Measurements from ENCODE around the gene IRF1. TPM values are rescaled to one million over a fixed set of nuclear protein-coding genes. Genes with fewer than 3 reads are reported as not detected.

The IRF1 gene
- total RNA-seq, 2 donors from 2014 or later: 12.2 to 15.5 TPM

DNA sequence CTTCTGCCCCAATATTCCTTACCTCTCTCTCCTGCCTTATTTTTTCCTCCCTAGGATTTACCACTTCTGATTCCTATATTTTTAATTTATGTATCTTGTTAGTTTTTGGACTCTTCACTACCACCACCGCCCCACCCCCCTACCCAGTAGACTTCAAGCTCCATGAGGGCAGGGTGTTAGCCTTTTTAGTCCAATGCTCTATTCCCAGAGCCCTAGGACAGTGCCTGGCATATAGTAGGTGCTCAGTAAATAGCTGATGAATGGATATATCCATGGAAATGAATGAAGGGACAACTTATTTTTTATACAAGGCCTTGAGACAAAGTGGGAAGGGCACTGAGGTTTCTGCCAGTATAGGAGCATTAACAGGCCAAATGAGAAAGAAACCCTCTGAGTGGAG lies 41.5 kb downstream of the IRF1 start:
- no peaks in the 10 kb centered on the region for H3K27me3 ChIP-seq
- H3K4me1 ChIP-seq: peaks cover 24% of the 10 kb centered on the region
- no peak overlapping the region for H3K27ac ChIP-seq
- TF ChIP-seq POLR2A (IDR thresholded peaks at IDR 0.05): no peak
- no peak for TF ChIP-seq CTCF (IDR thresholded peaks at IDR 0.05)
- no peaks in the 10 kb centered on the region for H3K36me3 ChIP-seq (replicated peaks in 1 of 2; ENCODE audit: insufficient read depth in 1 of 2, low read depth in 2 of 2)
- 89 to 94% methylated on average over 1 of the region's 1 CpG for WGBS, 2 donors
- no peak overlapping the region for H3K4me3 ChIP-seq
- ATAC-seq (no peak), DNase-seq (no peak)
- H3K9me3 ChIP-seq: no peaks in the 10 kb centered on the region
- intact Hi-C loops (cut with DNase I): no loop called here

- TF ChIP-seq POLR2A (IDR thresholded peaks at IDR 0.05) (no peak), CTCF (IDR thresholded peaks at IDR 0.05) (no peak)
- Histone ChIP-seq H3K9me3 (no peaks in the 10 kb centered on the region), H3K27ac (peak overlapping the region in 2 of 4 donors; percentile 40 to 42), H3K36me3 (replicated peaks in 1 of 2; ENCODE audit: insufficient read depth in 1 of 2, low read depth in 2 of 2) (no peaks in the 10 kb centered on the region), H3K4me1 (peaks cover 24% of the 10 kb centered on the region), H3K27me3 (no peaks in the 10 kb centered on the region), H3K4me3 (no peak overlapping the region)
- intact Hi-C loops (cut with DNase I): no loop called here
- ATAC-seq (no peak), DNase-seq (no peak)
- 64 to 94% methylated on average over 2 of the region's 2 CpGs for WGBS, 2 donors
These were observed 43.4 kb downstream of the IRF1 start for GRCh38 chr5:132447196-132447595.

DNA sequence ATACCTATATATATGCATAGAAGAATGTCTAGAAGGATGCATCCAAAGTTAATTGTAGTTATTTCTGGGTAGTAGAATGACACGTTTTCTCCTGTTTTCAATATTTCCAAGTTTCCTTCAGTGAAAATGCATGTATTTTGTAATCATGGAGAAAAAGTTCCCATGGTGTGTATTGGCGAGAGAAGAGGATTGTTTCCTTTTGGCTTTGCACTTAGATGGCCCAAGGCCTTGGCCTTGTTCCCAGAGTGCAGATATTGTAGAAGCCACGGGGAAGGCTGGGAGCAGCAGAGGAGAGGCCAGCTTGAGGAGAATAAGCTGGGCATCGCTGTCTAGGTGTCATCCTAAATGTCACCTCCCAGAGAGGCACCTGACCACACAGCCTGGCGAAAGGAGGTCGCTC lies 44.0 kb downstream of the IRF1 start:
- TF ChIP-seq POLR2A (IDR thresholded peaks at IDR 0.05) (no peak), CTCF (IDR thresholded peaks at IDR 0.05) (no peak)
- 31 to 41% methylated on average over 6 of the region's 6 CpGs for WGBS, 2 donors
- peak; percentile 85 for ATAC-seq
- Histone ChIP-seq H3K27ac (peak overlapping the region in 3 of 4 donors; percentile 33 to 42 (median 40)), H3K9me3 (no peaks in the 10 kb centered on the region), H3K27me3 (no peaks in the 10 kb centered on the region), H3K36me3 (replicated peaks in 1 of 2; ENCODE audit: insufficient read depth in 1 of 2, low read depth in 2 of 2) (no peaks in the 10 kb centered on the region), H3K4me1 (peaks cover 24% of the 10 kb centered on the region), H3K4me3 (no peak overlapping the region)
- intact Hi-C loops (cut with DNase I): no loop called here
- peak; percentile 74 to 87 (median 84) for DNase-seq

- Histone ChIP-seq H3K27ac (peak overlapping the region in 3 of 4 donors; percentile 8 to 40 (median 22)), H3K36me3 (replicated peaks in 1 of 2; ENCODE audit: insufficient read depth in 1 of 2, low read depth in 2 of 2) (no peaks in the 10 kb centered on the region), H3K27me3 (no peaks in the 10 kb centered on the region), H3K4me3 (no peak overlapping the region), H3K9me3 (no peaks in the 10 kb centered on the region), H3K4me1 (peaks cover 24% of the 10 kb centered on the region)
- WGBS, 2 donors: 74 to 75% methylated on average over 1 to 3 of the region's 3 CpGs
- intact Hi-C loops (cut with DNase I): no loop called here
- no peak for ATAC-seq
- no peak for TF ChIP-seq POLR2A (IDR thresholded peaks at IDR 0.05)
- DNase-seq: no peak
These were observed 44.6 kb downstream of the IRF1 start for GRCh38 chr5:132445930-132446329.

GRCh38 chr5:132445640-132445923 lies 45.0 kb downstream of the IRF1 start:
- 86 to 95% methylated on average over 4 of the region's 4 CpGs for WGBS, 2 donors
- Histone ChIP-seq H3K4me3 (no peak overlapping the region), H3K9me3 (no peaks in the 10 kb centered on the region), H3K4me1 (peaks cover 20% of the 10 kb centered on the region), H3K36me3 (replicated peaks in 1 of 2; ENCODE audit: insufficient read depth in 1 of 2, low read depth in 2 of 2) (no peaks in the 10 kb centered on the region), H3K27me3 (no peaks in the 10 kb centered on the region), H3K27ac (peak overlapping the region in 2 of 4 donors; percentile 22 to 40)
- no peak for DNase-seq
- no peak for ATAC-seq
- TF ChIP-seq CTCF (IDR thresholded peaks at IDR 0.05): no peak
- no peak for TF ChIP-seq POLR2A (IDR thresholded peaks at IDR 0.05)
- intact Hi-C loops (cut with DNase I): no loop called here
